EL (cell line): ENCODE measurements around the gene ARMH3.

ENCODE experiments used
- DNase-seq: peaks from one replicate; pipeline ENCODE4 v3.0.0-alpha.2; 2016

ARMH3 gene

GRCh38 chr10:101848408-101848807 is 207.6 kb downstream of the ARMH3 start:
- DNase-seq: no peak

GRCh38 chr10:101845893-101846292 is 210.1 kb downstream of the ARMH3 start:
- DNase-seq: no peak

- DNase-seq: no peak
Observed at GRCh38 chr10:101843032-101844021, 212.6 kb downstream of the ARMH3 start, which contains the start of gene KCNIP2. Gene KCNIP2 (minus strand): TSS chr10:101843800. CDS start chr10:101843568, 232 bp downstream.

- no peak for DNase-seq
Observed at GRCh38 chr10:101841826-101842225, 214.1 kb downstream of the ARMH3 start.

- DNase-seq: peak; percentile 87
Observed at GRCh38 chr10:101840741-101841453, 215.1 kb downstream of the ARMH3 start.

- peak; percentile 63 for DNase-seq
Observed at GRCh38 chr10:101840102-101840684, 215.8 kb downstream of the ARMH3 start.

GRCh38 chr10:101839416-101840063 is 216.4 kb downstream of the ARMH3 start:
- DNase-seq: peak; percentile 62

- no peak for DNase-seq
Observed at GRCh38 chr10:101839002-101839401, 217.0 kb downstream of the ARMH3 start.

GRCh38 chr10:101838416-101838970 is 217.5 kb downstream of the ARMH3 start:
- no peak for DNase-seq

- no peak for DNase-seq
Observed at GRCh38 chr10:101837748-101838147, 218.2 kb downstream of the ARMH3 start.

GRCh38 chr10:101835362-101835761 is 220.6 kb downstream of the ARMH3 start:
- DNase-seq: no peak

- DNase-seq: no peak
Observed at GRCh38 chr10:101834341-101834740, 221.6 kb downstream of the ARMH3 start.

- DNase-seq: no peak
Observed at GRCh38 chr10:101833466-101833865, 222.5 kb downstream of the ARMH3 start.

GRCh38 chr10:101832325-101832771 is 223.6 kb downstream of the ARMH3 start:
- no peak for DNase-seq

GRCh38 chr10:101831169-101831811 is 224.7 kb downstream of the ARMH3 start:
- DNase-seq: no peak

- DNase-seq: peak; percentile 87
Observed at GRCh38 chr10:101830322-101831168, 225.4 kb downstream of the ARMH3 start.

GRCh38 chr10:101829561-101830315 is 226.2 kb downstream of the ARMH3 start:
- DNase-seq: no peak

GRCh38 chr10:101828766-101829551 is 227.0 kb downstream of the ARMH3 start:
- DNase-seq: no peak

GRCh38 chr10:101827919-101828600 is 227.9 kb downstream of the ARMH3 start:
- DNase-seq: no peak
